ENCODE results near the gene RANBP10. TPM values are rescaled to one million over a fixed set of nuclear protein-coding genes. Genes with fewer than 3 reads are reported as not detected.

Gene RANBP10
- 3.2 and 3.5 TPM in 2 replicates for total RNA-seq

DNA sequence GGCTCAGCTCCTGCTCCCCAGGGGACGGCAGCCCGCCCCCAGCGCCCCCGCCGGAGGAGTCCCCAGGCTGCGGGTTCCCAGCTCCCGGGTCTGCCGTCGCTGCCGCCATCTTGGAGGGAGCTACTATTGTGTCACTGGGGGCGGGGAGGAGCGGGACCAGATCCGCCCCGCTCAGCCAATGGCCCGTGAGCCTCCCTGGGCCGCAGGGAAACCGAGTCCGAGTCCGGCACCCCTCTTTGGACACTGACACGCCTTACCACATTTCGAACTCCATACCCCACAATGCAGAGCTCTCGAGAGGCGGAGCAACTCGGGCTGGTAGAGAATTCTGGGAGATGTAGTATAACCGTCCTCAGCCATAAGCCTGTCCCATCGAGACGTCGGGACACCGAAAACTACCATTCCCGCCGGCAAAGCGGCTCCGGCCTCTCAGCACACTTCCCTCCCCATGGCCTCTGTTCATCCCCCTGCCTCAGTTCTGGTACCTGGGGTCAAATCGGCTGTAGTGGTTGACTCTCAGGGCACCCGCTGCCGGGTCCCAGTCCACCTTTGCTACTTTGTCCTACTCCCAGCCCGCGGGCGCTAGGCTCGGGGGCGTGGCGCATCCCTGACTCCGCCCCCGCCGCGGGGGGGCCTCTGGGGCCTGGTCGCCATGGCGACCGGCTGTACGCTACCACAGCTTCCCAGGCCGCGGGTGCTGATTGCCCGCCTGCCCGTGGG, at the start of gene RANBP10, which contains the start of gene TSNAXIP1:
TSS of gene RANBP10 (minus strand) at position 133 of the 720 bp plus-strand sequence. CDS start at position 109, 24 bp downstream.
TSS of gene TSNAXIP1 (plus strand) at position 462 of the 720 bp plus-strand sequence. CDS start 261 bp downstream, outside the sequence.

DNA sequence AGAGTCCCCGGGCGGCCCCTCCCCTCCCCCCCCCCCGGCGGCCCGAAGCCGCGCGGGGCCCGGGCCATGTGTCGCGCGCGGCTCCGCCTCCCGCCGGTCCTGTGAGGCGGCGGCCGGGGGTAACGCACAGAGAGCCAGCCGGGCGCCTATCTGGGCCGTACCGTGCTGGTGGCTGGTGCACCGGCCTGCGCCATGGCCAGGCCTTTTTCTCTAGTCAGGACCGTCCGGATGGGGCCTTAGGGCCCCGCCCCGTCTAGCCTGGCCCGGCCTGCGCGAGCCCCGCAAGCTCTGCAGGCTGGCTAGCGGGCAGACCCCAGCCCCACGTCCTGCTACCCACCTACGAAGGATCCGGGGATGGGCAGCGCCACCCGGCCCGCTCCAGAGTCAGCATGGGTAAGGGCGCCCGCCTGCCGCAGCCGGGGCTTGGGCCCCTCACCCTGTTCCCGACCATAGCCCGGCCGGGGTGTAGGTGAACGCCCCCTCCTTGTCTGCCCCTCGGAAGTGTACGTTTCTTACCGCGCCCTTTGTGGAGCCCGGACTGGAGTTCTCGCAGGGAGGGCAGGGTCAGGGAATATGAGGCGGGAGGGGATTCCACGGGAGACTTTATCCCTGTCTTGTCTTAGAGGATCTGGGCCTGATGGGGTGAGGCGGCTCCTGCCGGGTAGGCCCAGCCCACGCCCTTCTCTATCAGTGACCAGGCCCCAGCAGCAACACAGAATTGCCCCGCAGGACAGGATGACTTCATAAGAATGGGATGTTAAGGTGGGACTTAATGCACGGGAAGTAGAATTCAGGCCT, 40.9 kb upstream of the RANBP10 start, which contains the start of gene CENPT:
TSS of gene CENPT (minus strand) at position 630 of the 798 bp plus-strand sequence. CDS start 13,834 bp downstream, outside the sequence.

DNA sequence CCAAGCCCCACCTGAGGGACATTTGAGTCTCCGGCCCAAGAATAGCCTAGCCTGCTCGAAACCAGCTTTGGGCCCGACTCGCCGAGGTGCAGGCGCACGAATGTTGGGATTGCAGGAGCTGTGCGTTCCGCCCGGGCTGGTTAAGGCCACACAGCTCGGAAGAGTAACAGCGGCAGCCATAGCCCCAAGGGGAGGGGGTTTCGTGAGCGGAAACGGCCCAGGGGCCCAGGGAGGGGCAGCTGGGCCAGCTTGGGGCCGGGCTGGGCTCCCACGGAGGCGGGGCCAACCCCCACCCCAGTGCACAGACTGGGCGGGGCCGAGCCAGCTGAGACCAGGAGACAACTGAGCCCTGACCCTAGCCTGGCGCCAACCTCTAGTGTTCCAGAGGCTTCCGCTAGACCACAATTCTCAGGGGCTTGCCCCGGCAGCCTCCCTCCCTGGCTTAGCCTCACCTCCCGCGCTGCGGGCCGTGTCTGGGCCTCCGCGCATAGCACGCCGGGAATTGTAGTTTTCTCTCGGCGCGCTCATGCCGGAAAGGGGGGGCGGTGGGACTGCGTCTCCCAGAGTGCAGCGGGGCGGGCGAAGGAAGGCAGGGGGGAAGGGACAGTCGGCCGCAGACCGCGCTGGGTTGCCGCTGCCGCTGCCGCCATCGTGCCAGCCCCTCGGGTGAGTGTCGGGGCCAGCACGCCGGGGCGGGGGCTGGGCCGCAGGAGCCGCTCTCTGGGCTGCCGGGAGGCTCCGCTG, 40.1 kb upstream of the RANBP10 start, which contains the start of gene NUTF2:
TSS of gene NUTF2 (plus strand) at position 614 of the 744 bp plus-strand sequence. CDS start 18,198 bp downstream, outside the sequence.

DNA sequence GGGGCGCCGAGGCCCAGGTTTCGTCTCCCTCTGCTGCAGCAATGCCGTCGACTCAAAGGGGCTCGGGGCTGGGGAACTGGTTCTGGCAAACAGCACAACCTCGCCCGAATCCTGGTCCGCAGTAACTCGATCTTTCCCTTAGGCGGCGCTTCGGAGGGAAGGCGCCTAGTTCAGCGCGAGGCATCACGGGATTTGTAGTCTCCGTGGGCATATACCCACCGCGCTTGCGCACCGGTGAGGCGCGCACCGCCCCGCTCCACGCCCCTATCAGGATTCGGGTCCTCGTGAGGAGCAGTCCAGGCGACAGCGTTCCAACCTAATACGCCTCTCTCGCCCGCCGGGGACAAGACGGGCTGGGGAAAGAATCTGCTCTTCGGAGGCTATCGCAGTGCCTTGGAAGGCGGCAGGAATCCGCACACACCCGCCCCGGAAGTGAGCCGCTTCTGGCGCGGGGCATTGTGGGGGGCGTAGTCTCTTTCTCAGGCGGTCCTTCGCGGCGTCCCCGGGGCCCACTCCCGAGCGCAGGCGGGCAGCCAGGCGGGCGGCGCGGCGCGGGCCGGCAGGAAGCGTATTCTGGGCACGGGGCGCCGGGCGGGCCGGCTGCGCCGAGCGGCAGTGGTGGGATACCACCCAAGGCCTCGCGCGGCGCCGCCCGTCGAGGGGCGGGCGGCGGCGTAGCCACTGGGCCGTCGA, 35.6 kb upstream of the RANBP10 start, which contains the start of gene THAP11:
TSS of gene THAP11 (plus strand) at position 505 of the 693 bp plus-strand sequence. CDS start 235 bp downstream, outside the sequence.

DNA sequence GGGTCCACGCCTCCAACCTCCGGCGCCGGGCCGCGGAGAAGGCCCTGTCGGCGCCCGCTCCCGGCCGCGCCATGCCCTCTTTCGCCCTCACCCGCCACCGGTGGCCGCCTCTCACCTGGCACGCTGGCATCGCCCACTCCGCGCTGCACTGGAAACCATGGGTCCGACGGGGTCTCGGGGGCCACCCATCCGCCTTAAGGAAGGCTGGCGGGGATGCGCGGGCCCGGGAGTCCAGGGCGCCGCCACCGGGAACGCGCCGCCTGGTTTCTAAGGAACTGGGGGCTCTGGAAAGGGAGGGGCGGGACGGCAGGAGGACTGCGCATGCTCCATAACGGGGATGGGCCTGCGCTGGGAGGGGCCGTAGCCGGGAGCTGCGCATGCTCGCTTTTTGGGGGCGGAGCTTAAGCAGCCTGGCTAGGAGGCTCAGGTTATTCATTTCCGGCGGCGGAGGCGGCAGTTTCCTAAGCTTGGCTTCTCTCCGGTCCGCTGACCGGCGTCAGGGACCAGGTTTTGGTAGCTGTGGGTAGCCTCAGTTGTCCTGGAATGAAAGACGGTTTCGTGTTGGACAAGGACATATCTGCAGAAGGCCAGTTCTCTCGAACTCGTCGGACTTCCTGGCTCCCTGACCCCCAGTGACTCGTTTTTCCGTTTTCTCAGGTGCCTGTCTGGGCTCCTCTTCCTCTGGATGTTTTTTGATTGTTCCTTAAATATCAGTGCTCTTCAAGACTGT, 87.1 kb downstream of the RANBP10 start, which contains the start of gene GFOD2:
TSS of gene GFOD2 (minus strand) at position 269 of the 730 bp plus-strand sequence. CDS start 33,601 bp downstream, outside the sequence.

Other genes starting within 250 kb of the RANBP10 start
- gene CTCF, start 244.0 kb downstream of the RANBP10 start, total RNA-seq, result 13.5 and 19.1 TPM in 2 replicates
- gene CARMIL2, start 161.4 kb downstream of the RANBP10 start, total RNA-seq, result 1.4 and 1.6 TPM in 2 replicates
- 32.0 and 38.8 TPM in 2 replicates for gene ACD, start 146.3 kb downstream of the RANBP10 start, total RNA-seq
- 0.18 and 0.86 TPM in 2 replicates for gene PARD6A, start 145.6 kb downstream of the RANBP10 start, total RNA-seq
- 15.4 and 22.5 TPM in 2 replicates for gene ENKD1, start 139.8 kb downstream of the RANBP10 start, total RNA-seq
- 8.4 and 12.4 TPM in 2 replicates for gene C16orf86, start 139.7 kb downstream of the RANBP10 start, total RNA-seq
- gene GFOD2, start 87.2 kb downstream of the RANBP10 start, total RNA-seq, result 9.7 and 12.4 TPM in 2 replicates
- under 0.01 and 1.4 TPM in 2 replicates for gene TSNAXIP1, start 329 bp upstream of the RANBP10 start, total RNA-seq
- 23.6 and 26.9 TPM in 2 replicates for gene THAP11, start 35.8 kb upstream of the RANBP10 start, total RNA-seq
- 103 and 274 TPM in 2 replicates for gene NUTF2, start 40.4 kb upstream of the RANBP10 start, total RNA-seq
- gene CENPT, start 41.1 kb upstream of the RANBP10 start, total RNA-seq, result 30.0 and 33.7 TPM in 2 replicates
- 56.0 and 59.7 TPM in 2 replicates for gene EDC4, start 66.5 kb upstream of the RANBP10 start, total RNA-seq
- gene NRN1L, start 78.3 kb upstream of the RANBP10 start, total RNA-seq, result 0.89 TPM in 1 of 2 replicates, not detected in the other
- gene PSKH1, start 86.7 kb upstream of the RANBP10 start, total RNA-seq, result 5.8 and 8.3 TPM in 2 replicates
- 0.53 and 0.58 TPM in 2 replicates for gene CTRL, start 125.3 kb upstream of the RANBP10 start, total RNA-seq
- gene PSMB10, start 130.3 kb upstream of the RANBP10 start, total RNA-seq, result 63.4 and 68.9 TPM in 2 replicates
- gene LCAT, start 137.6 kb upstream of the RANBP10 start, total RNA-seq, result 5.5 and 6.0 TPM in 2 replicates
- 63.6 and 116 TPM in 2 replicates for gene SLC12A4, start 162.1 kb upstream of the RANBP10 start, total RNA-seq
- gene DPEP3, start 173.9 kb upstream of the RANBP10 start, total RNA-seq, result not detected in 2 replicates
- not detected in 2 replicates for gene DPEP2, start 192.9 kb upstream of the RANBP10 start, total RNA-seq
- not detected in 2 replicates for gene DPEP2NB, start 209.4 kb upstream of the RANBP10 start, total RNA-seq
- gene DDX28, start 216.7 kb upstream of the RANBP10 start, total RNA-seq, result 3.5 and 5.2 TPM in 2 replicates
- 23.1 and 26.8 TPM in 2 replicates for gene DUS2, start 216.7 kb upstream of the RANBP10 start, total RNA-seq